ENCODE results near the gene LIN7A.

- TF ChIP-seq CTCF (IDR thresholded peaks at IDR 0.05) (no peak), POLR2AphosphoS5 (IDR thresholded peaks at IDR 0.05) (no peak), POLR2A (IDR thresholded peaks at IDR 0.05; ENCODE audit: low read depth) (no peak), EP300 (IDR thresholded peaks at IDR 0.05) (no peak)
These were observed 144.9 kb downstream of the LIN7A start for GRCh38 chr12:80792861-80793260.

Measured in esophagus muscularis mucosa (tissue), 4 donors.